Tibial nerve (tissue), 4 donors: ENCODE measurements around the gene ATAD3A.

Experiments used
- CTCF ChIP-seq, 5 experiments: fragments of 200-600 bp in 3 of 5; fragments of 450-650 bp in 2 of 5; sonication (generic) in 3 of 5; IDR thresholded peaks; one replicate each; pipeline ENCODE4 v1.5.1; 2016 to 2019; ENCODE audit warnings: antibody characterized with exemption in 5 of 5, mild to moderate bottlenecking in 3 of 5, moderate library complexity in 2 of 5
- EP300 ChIP-seq, 2 donors: sonication (generic); formaldehyde crosslinking; IDR thresholded peaks; one replicate each; pipeline ENCODE4 v1.6.1; 2017; ENCODE audit warnings: antibody characterized with exemption in 2 of 2, mild to moderate bottlenecking in 1 of 2
- POLR2A ChIP-seq, 2 donors: fragments of 450-650 bp; IDR thresholded peaks; one replicate each; pipeline ENCODE4 v1.6.1; 2017; ENCODE audit warnings: antibody characterized with exemption in 2 of 2, mild to moderate bottlenecking in 2 of 2, moderate library complexity in 2 of 2

GRCh38 chr1:1553821-1554494 is 42.0 kb downstream of the ATAD3A start:
- TF ChIP-seq CTCF (IDR thresholded peaks at IDR 0.05) (no peak), POLR2A (IDR thresholded peaks at IDR 0.05) (no peak), EP300 (IDR thresholded peaks at IDR 0.05) (no peak)
